Testis (tissue), 3 donors: ENCODE results near the gene PLB1. TPM values are rescaled to one million over a fixed set of nuclear protein-coding genes. Genes with fewer than 3 reads are reported as not detected.
A peak's percentile ranks its signal among the peaks of the same experiment; 100 is the strongest.

Source experiments
- DNase-seq: peaks from one replicate; pipeline ENCODE4 v3.0.0-alpha.2; 2019
- H3K27ac ChIP-seq, 2 donors: fragments of 200-600 bp; sonication (generic); one replicate each; pipeline ENCODE4 v1.5.1; 2019
- H3K27me3 ChIP-seq: fragments of 200-600 bp; sonication (generic); one replicate; pipeline ENCODE4 v1.5.1; 2019
- H3K36me3 ChIP-seq: fragments of 200-600 bp; sonication (generic); one replicate; pipeline ENCODE4 v1.5.1; 2017; ENCODE audit warnings: low read depth; ENCODE audit errors: missing control alignments
- H3K4me1 ChIP-seq: fragments of 200-600 bp; sonication (generic); one replicate; pipeline ENCODE4 v1.5.1; 2019
- H3K4me3 ChIP-seq, 2 donors: fragments of 200-600 bp; sonication (generic); one replicate each; pipeline ENCODE4 v1.5.1; 2017 to 2019
- H3K9me3 ChIP-seq: fragments of 200-600 bp; sonication (generic); one replicate; pipeline ENCODE4 v1.5.1; 2017
- CTCF ChIP-seq, 3 experiments: fragments of 450-650 bp in 2 of 3; fragments of 200-600 bp in 1 of 3; sonication (generic) in 1 of 3; IDR thresholded peaks; one replicate each; pipeline ENCODE4 v1.5.1; 2016 to 2019; ENCODE audit warnings: antibody characterized with exemption in 3 of 3, mild to moderate bottlenecking in 2 of 3, moderate library complexity in 1 of 3
- POLR2A ChIP-seq: fragments of 450-650 bp; IDR thresholded peaks from one replicate; pipeline ENCODE4 v1.6.1; 2017; ENCODE audit warnings: antibody characterized with exemption, mild to moderate bottlenecking, moderate library complexity
- WGBS, 2 donors: methylation state at CpG; one replicate each; pipeline ENCODE4 v1.1.5; 2018; 5-methylcytosine and 5-hydroxymethylcytosine counted together
- intact Hi-C: fragments of 100-400 bp; cut with DNase I; formaldehyde crosslinking; loops from one replicate; pipeline ENCODE4 v1.15.1; 2023; ENCODE audit warnings: low total_unique reads
- polyA plus RNA-seq: library from polyadenylated mRNA; stranded (reverse); fragments of 350-450 nt; fragmentation: Illumina TruSeq; extraction: RNeasy Lipid Tissue Mini Kit (QIAGEN cat#74804); gene quantifications from one replicate; pipeline ENCODE4 v1.2.3, GENCODE V29; 2014; ENCODE audit warnings: low read depth, low replicate concordance; ENCODE audit not compliant: insufficient read depth
- total RNA-seq, 2 donors: library from RNA; depleted of rRNA; stranded (reverse); fragments of >200 nt; gene quantifications; one replicate each; pipeline ENCODE4 v1.2.3, GENCODE V29; 2016

PLB1 gene
- total and polyA plus RNA-seq, 3 donors from 2014 or later: 7.6 to 10.9 (median 10.4) TPM

DNA sequence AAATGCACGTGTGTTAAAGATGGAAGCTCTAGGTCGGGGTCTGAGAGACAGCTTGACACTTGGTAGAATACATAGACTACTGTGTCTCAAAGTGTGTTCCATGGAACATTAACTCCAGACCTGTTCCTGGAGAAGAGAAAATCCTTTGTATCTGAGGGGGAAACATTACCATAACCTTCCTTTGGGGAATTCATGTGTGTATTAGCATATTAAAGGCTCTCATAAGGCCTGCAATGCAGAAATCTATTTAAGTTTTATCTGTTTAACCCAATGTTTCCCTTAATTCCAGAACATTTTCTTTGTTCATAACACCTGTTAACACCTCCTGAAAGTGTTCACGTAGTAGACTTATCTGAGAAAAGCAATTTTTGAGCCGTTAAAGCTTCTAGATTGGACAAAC lies 99.5 kb downstream of the PLB1 start:
- Histone ChIP-seq H3K27ac (peak overlapping the region; percentile 48 to 87), H3K27me3 (no peaks in the 10 kb centered on the region), H3K36me3 (no peaks in the 10 kb centered on the region), H3K9me3 (no peaks in the 10 kb centered on the region), H3K4me1 (peaks cover 6% of the 10 kb centered on the region), H3K4me3 (no peak overlapping the region)
- 80 to 91% methylated on average over 4 of the region's 4 CpGs for WGBS, 2 donors
- TF ChIP-seq CTCF (IDR thresholded peaks at IDR 0.05): no peak
- TF ChIP-seq POLR2A: no peak
- intact Hi-C loops: loop anchor here (10.0 kb wide), 1 partner anchor 159 kb away; the partner anchor contains the start of gene PPP1CB
- no peak for DNase-seq

DNA sequence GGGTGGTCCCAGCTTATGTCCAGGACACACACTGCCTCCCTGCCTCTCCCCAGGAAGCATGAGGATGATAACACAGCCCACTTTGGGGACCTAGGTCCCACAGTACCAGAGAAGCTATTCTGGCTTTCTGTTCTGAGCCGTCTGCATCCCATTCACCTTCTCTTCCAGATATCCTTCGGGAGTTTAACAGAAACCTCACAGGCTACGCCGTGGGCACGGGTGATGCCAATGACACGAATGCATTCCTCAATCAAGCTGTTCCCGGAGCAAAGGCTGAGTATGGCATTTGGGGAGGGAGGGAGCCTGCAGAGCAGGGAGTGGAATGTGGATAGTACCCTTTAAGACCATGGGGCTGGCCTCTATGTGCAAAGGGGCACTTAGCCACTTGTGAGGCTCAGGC lies 102.6 kb downstream of the PLB1 start:
- H3K9me3 ChIP-seq: no peaks in the 10 kb centered on the region
- peaks cover 6% of the 10 kb centered on the region for H3K4me1 ChIP-seq

GRCh38 chr2:28600181-28600580 lies 104.3 kb downstream of the PLB1 start:
- Histone ChIP-seq H3K4me3 (no peak overlapping the region), H3K36me3 (no peaks in the 10 kb centered on the region), H3K27ac (no peak overlapping the region), H3K27me3 (no peaks in the 10 kb centered on the region), H3K4me1 (no peaks in the 10 kb centered on the region), H3K9me3 (no peaks in the 10 kb centered on the region)
- 83 to 92% methylated on average over 5 of the region's 5 CpGs for WGBS, 2 donors
- no peak for TF ChIP-seq CTCF (IDR thresholded peaks at IDR 0.05)
- no peak for TF ChIP-seq POLR2A
- intact Hi-C loops: no loop called here
- DNase-seq: no peak

More for the DNA sequence above, 102.6 kb downstream of the PLB1 start:
- no peak for TF ChIP-seq POLR2A
- TF ChIP-seq CTCF (IDR thresholded peaks at IDR 0.05): no peak
- DNase-seq: no peak
- WGBS, 2 donors: 77 to 85% methylated on average over 7 of the region's 7 CpGs
- H3K27ac ChIP-seq: no peak overlapping the region
- no peaks in the 10 kb centered on the region for H3K36me3 ChIP-seq
- H3K4me3 ChIP-seq: no peak overlapping the region
- intact Hi-C loops: loop anchor here (10.0 kb wide), 1 partner anchor 156 kb away; the partner anchor contains the start of gene PPP1CB
- no peaks in the 10 kb centered on the region for H3K27me3 ChIP-seq

- no peak for TF ChIP-seq CTCF (IDR thresholded peaks at IDR 0.05)
- TF ChIP-seq POLR2A: no peak
- Histone ChIP-seq H3K27ac (no peak overlapping the region), H3K9me3 (no peaks in the 10 kb centered on the region), H3K36me3 (no peaks in the 10 kb centered on the region), H3K27me3 (no peaks in the 10 kb centered on the region), H3K4me1 (peaks cover 3% of the 10 kb centered on the region), H3K4me3 (no peak overlapping the region)
- DNase-seq: no peak
- intact Hi-C loops: no loop called here
- WGBS, 2 donors: 95 to 96% methylated on average over 2 of the region's 2 CpGs
Measured at GRCh38 chr2:28601616-28602015, 105.8 kb downstream of the PLB1 start.

GRCh38 chr2:28602136-28602660 lies 106.3 kb downstream of the PLB1 start:
- DNase-seq: no peak
- no peak overlapping the region for H3K4me3 ChIP-seq

More at GRCh38 chr2:28602136-28602660, 106.3 kb downstream of the PLB1 start:
- Histone ChIP-seq H3K27ac (peak overlapping the region in 1 of 2 donors; percentile 11), H3K36me3 (no peaks in the 10 kb centered on the region), H3K27me3 (no peaks in the 10 kb centered on the region), H3K9me3 (no peaks in the 10 kb centered on the region), H3K4me1 (peaks cover 4% of the 10 kb centered on the region)
- intact Hi-C loops: no loop called here
- TF ChIP-seq CTCF (IDR thresholded peaks at IDR 0.05) (no peak), POLR2A (no peak)
- WGBS, 2 donors: 75 to 86% methylated on average over 4 to 6 of the region's 6 CpGs
